GM21825 (cell line): ENCODE results near the gene NAPB.
A peak's percentile ranks its signal among the peaks of the same experiment; 100 is the strongest.

ENCODE experiments used
- ATAC-seq: cut with Tn5 transposase; IDR thresholded peaks from one replicate; pipeline ENCODE4 v1.9.1; 2021; ENCODE audit warnings: mild to moderate bottlenecking, moderate library complexity; ENCODE audit not compliant: unreplicated experiment

The NAPB gene

DNA sequence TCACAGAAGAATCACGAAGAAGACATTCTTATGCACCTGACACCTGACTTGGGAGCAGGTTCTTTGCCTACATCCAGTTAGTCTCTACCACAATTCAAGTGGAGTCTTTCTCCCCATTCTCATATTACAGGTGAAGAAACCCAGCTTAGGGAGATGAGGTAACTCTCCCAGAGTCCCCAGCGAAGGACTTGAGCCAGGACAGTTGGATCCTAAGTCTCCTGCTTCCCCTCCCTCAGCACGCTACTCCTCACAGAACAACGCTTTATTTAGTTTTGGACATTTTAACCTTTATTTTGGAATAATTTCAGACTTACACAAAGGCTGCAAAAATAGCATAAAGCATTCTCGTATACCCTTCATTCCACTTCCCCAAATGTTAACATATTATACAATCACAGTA, 17.4 kb upstream of the NAPB start:
- ATAC-seq: no peak

DNA sequence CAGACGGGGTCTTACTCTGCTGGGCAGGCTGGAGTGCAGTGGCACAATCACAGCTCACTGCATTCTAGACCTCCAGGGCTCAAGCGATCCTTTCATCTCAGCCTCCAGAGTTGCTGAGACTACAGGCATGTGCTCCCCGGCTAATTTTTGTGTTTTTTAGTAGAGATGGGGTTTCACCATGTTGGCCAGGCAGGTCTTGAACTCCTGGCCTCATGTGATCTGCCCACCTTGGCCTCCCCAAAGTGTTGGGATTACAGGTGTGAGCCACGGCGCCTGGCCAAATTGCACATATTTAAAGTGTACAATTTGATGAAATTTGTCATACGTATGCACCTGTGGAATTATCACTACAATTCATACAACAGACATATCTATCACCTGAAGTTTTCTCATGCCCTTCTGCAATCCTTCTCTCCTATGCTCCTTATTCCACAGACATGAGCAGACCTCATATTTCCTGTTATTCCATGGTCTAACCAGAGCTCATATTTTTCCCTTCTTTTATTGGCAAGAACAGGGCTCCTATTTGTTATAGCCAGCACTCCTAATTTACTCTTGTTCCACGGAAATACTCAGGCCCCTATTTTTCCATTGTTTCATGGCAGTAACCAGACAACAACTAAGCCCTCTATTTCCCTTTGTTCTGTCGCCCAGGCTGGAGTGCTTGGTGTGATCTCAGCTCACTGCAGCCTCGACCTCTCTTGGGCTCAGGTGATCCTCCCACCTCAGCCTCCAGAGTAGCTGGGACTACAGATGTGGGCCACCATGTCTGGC, 16.0 kb upstream of the NAPB start:
- no peak for ATAC-seq

- ATAC-seq: no peak
Observed at GRCh38 chr20:23436681-23437080, 15.4 kb upstream of the NAPB start.

DNA sequence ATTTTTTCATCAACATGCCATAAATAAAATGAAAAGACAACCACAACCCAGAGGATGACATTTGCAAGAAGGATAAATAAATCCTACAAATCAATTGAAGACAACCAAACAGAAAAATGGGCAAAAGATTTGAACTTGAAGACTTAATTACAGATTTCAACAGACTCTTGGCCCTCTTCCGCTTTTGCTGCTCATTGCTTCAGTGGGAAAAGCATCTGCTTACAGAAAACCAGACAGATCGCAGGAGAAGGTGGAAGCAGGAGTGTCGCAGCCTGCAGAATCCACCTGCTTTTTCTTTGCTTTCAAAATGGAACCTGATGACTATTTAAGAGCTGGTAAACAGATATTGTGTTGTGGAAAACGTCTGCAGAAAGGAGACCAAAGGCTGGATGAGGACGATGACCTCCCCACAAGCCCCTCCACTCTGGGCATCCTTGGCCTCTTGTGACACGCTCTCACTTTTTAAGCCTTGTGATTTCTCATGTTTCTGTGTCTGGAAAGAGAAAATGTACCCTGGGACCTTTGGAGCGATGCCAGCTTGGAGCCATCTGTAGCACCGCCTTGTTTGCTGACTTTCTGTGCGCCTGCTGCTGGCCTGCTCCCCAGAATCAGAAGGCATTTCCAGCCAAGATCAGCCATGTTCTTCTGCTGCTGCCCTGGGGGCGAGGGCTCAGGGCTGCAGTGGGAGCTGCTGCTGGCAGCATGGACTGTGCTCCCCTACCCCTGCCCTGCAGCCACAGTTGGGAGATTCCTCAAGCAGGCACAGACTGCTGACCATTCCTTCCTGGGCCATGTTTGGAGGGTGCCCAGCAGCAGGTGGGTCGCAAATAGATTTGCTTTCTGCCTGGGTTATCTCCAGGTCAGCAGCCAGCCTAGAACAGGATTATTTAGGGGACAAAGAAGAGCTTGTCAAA, 14.6 kb upstream of the NAPB start:
- no peak for ATAC-seq

- no peak for ATAC-seq
Observed at GRCh38 chr20:23434521-23435313, 13.4 kb upstream of the NAPB start.

- ATAC-seq: no peak
Observed at GRCh38 chr20:23433628-23434027, 12.3 kb upstream of the NAPB start.

DNA sequence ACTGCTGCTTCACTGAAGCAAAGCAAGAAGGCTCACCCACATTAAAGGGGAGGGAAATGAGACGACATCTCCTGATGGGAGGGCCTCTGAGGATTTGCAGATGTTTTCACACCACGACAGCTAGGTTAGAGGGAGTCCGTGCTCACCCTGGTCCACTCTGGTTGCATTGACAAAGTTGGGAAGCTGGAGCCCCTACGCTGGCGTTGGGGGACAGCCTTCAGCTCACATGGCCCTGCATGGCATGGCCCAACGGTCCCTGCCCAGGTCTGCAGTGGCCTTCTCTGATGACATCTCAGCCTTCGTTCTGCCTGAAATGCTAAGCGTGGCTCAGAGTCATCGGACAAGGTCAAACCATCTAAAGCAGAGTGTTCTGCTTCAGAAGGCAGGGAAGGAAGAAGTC, 3.8 kb upstream of the NAPB start:
- ATAC-seq: no peak

DNA sequence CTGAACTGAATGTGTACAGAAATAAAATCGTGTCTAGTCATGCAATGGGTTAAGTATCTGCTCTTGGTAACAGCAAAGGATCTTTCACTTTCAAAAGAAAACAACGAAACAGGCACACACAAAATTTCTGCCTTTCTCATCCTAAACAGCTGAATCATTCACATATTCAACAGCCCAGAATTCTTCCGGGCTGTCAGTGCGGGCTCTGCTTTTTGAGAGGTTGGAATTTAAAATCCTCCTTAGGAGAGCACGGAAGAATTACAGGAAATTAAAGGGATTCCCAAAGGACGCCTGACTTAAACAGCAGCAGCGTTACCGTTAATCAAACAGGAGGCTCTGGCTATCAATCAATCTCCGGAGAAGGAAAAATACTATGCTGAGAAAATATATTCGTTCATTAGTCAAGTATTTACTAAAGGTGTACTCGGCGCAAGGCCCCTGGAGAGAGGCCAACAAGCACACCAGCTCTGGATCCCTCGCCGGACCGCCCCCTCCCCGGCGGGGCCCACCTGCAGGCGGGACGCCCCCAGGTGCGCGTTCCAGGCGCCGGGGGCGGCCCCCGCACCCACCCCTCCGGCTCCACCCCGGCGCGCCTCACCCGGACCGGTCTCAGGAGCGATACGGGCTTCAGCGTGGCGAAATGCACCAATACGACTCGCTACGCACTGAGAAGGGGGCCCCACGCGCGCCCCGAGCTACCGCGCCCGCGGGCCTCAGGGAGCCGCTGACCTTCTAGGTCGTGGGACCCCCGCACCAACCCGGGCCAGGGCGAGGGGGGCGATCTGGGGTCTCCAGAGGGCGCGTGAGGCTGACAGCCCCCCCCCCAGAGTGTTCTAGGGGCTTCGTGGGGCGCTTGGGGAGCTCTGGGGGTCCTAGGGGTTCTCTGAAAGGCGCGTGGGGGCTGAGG, 1.0 kb downstream of the NAPB start:
- peak; percentile 36 for ATAC-seq

- no peak for ATAC-seq
Observed at GRCh38 chr20:23419657-23419994, 1.7 kb downstream of the NAPB start.

DNA sequence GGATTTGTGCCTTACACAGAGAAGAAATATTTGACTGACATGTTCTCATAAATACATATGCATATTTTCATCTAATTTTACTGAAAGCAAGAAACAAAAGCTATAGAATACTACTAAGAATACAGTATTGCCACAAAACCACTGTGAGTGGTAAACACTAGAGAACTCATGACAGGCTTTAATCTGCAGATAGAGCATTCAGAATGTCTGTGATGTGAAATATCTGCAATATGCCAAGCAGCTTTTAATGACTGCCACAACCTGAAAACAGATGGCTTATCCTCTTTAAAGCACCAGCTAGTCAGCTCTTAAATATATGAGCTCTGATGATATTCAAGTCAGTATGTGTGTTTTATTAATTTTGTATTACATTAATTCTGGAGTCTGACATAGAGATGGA, 3.4 kb downstream of the NAPB start:
- no peak for ATAC-seq

DNA sequence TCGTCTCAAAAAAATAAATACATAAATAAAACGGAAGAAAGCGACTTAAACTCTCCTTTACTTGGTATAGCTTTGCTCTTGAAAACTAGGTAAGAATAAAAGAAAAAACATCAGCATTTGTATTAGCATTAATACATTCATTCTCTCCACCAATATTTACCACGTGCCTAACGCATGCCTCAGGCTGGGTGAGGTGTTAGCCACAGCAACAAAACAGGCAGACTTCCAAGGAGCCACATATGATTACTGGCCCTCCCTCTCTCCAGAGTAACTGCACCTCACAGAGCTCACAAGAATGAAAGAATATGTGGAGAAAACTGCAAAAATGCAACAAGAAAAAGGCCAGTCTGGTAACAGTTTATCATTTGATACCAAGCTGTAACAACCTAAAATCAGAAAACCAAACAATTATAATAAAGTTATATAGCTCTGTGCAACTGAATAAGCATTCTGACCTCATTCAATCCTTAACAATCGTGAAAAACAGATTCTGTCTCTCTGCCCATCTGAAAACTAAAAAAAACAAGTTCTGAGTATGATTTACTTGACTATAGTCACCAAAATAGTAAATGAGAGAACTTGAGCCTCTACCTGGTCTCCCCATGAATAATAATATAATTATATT, 5.2 kb downstream of the NAPB start:
- no peak for ATAC-seq

DNA sequence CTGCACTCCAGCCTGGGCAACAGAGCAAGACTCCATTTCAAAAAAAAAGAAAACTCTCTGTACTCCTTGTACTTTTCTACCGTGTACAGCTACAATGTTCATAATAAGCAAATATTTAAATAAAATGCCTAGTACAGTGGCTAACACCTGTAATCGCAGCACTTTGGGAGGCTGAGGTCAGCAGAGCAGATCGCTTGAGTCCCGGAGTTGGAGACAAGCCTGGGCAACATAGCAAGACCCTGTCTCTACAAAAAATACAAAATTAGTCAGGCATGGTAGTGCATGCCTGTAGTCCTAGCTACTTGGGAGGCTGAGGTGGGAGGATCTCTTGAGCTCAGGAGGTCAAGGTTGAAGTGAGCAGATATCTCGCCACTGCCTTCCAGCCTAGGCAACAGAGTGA, 5.7 kb downstream of the NAPB start:
- ATAC-seq: no peak

GRCh38 chr20:23414526-23415188, 6.6 kb downstream of the NAPB start:
- ATAC-seq: no peak

DNA sequence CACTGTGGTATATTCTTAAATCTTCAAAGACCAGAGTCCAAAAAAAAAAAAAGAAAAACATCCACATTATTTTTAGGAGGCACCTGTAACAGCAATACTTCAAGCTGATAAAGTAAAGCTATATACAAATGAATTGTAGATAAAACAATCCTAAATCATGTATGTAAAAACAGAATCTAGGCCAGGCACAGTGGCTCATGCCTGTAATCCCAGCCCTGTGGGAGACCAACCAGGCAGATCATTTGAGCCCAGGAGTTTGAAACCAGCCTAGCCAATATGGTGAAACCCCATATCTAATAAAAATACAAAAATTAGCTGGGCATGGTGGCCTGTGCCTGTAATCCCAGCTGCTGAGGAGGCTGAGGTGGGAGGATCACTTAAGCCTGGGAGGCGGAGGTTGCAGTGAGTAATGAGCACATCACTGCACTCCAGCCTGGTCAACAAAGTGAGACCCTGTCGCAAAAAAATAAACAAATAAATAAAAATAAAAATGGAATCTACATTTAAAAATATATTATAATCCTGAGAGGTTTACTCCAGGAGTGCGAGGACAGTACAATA, 7.3 kb downstream of the NAPB start:
- no peak for ATAC-seq

GRCh38 chr20:23412026-23412425, 9.3 kb downstream of the NAPB start:
- ATAC-seq: no peak

- ATAC-seq: no peak
Observed at GRCh38 chr20:23410916-23411695, 10.2 kb downstream of the NAPB start.

DNA sequence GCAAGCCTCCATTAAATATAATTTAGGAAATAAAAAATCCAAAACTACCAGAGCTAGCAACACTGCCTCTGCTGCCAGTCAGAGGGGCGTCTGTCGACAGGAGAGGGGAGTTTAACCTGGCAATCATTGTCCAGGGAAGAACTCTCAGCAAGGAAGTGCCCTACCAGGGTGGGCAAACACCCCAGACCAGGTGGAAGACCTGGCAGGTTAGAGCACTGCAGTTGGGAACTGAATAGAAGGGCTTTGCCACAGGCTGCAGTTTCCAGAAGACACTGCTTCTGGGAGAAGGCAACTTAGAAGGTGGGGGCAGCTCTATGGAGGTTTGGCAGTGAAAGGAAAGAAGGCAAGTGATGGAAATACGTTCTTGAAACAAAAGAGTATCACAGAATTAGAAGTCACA, 11.5 kb downstream of the NAPB start:
- ATAC-seq: no peak

DNA sequence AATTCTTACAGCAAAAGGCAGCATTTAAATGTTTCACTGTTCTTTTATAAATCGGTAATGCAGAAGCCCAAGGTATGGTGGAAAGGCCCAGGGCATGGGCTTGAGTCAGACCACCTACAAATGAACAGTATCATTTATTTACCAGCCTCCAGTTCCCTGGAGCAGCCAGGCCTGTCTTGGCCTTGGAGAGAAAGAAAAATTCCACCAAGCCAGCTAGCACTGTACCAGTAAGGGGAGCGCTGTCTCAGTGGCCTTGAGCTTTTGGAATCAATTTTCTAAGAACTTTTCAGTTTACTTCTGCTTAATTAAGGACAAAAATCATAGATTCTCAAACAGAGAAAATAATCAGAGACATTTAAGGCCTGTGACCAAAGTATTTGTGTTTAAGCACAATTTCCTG, 12.3 kb downstream of the NAPB start:
- no peak for ATAC-seq
